Measurements from ENCODE around the gene HOXD1. TPM values are rescaled to one million over a fixed set of nuclear protein-coding genes. Genes with fewer than 3 reads are reported as not detected.

Gene HOXD1
- total RNA-seq, 1 donor from 2014 or later = 0.59 TPM

- no peak for DNase-seq (ENCODE audit: low spot score)
- intact Hi-C loops (cut with DNase I) = no loop called here
Measured at GRCh38 chr2:176206682-176207081, 18.2 kb downstream of the HOXD1 start.

DNA sequence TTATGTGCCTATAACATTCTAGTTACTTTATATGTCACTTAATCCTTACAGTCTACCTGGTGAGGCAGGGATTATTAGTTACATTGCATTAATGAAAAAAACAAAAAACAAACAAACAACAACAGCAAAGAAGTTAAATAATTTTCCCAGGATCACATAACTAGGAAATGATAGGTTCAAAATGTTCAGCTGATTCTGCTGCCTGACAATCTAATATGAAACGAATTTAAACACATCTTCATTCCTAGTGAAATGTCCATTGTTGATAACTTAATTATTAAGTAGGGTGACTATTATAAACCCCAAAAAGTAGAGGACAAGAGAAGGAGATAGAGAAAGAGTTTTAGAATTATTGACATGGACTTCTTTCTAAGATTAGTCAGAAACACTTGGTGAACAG lies 22.6 kb downstream of the HOXD1 start:
- intact Hi-C loops (cut with DNase I) = no loop called here
- no peak for DNase-seq (ENCODE audit: low spot score)

GRCh38 chr2:176212276-176212675 lies 23.8 kb downstream of the HOXD1 start:
- no peak for DNase-seq (ENCODE audit: low spot score)
- intact Hi-C loops (cut with DNase I) = no loop called here

GRCh38 chr2:176213406-176213805 lies 24.9 kb downstream of the HOXD1 start:
- no peak for DNase-seq (ENCODE audit: low spot score)
- intact Hi-C loops (cut with DNase I) = no loop called here

DNA sequence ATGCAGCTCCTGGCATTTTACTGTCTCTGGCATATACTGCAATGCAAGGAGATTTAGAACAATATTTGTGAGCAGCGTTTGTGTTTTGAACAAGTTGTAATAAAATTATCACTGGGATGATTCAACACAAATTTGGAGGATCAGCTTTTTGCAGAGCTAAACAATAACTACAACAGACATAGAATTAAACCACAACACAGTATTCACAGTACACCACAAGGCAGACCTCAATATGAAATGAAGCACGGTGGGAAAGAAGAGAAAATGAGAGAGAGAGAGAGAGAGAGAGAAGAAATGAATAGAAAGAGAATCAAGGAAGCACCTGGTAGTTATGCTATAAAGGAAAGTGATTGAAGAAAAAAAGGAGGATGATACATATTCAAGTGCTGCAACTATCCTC lies 39.4 kb downstream of the HOXD1 start:
- intact Hi-C loops (cut with DNase I) = no loop called here
- no peak for DNase-seq (ENCODE audit: low spot score)

GRCh38 chr2:176234156-176234555 lies 45.7 kb downstream of the HOXD1 start:
- intact Hi-C loops (cut with DNase I) = no loop called here
- DNase-seq (ENCODE audit: low spot score) = no peak

- DNase-seq (ENCODE audit: low spot score) = no peak
- intact Hi-C loops (cut with DNase I) = no loop called here
Measured at GRCh38 chr2:176234940-176235339, 46.5 kb downstream of the HOXD1 start.

- no peak for DNase-seq (ENCODE audit: low spot score)
- intact Hi-C loops (cut with DNase I) = no loop called here
Measured at GRCh38 chr2:176237456-176237855, 49.0 kb downstream of the HOXD1 start.

GRCh38 chr2:176239031-176239430 lies 50.6 kb downstream of the HOXD1 start:
- DNase-seq (ENCODE audit: low spot score) = no peak
- intact Hi-C loops (cut with DNase I) = no loop called here

- DNase-seq (ENCODE audit: low spot score) = no peak
- intact Hi-C loops (cut with DNase I) = no loop called here
Measured at GRCh38 chr2:176240301-176240700, 51.8 kb downstream of the HOXD1 start.

Small RNAs within 50 kb of the gene (microRNA-seq; reads per million reads assigned to microRNA genes)
- 3,657 reads per million, percentile 90 among the genes with 10 or more reads in this experiment for gene MIR10B

Other genes starting within 250 kb of the HOXD1 start
- gene LNPK, start 186.4 kb upstream of the HOXD1 start, total RNA-seq = 44.0 TPM
- gene EVX2, start 104.7 kb upstream of the HOXD1 start, total RNA-seq = not detected
- not detected for gene HOXD13, start 95.9 kb upstream of the HOXD1 start, total RNA-seq
- gene HOXD12, start 88.9 kb upstream of the HOXD1 start, total RNA-seq = not detected
- not detected for gene HOXD11, start 81.4 kb upstream of the HOXD1 start, total RNA-seq
- 0.16 TPM for gene HOXD10, start 71.9 kb upstream of the HOXD1 start, total RNA-seq
- gene HOXD9, start 65.9 kb upstream of the HOXD1 start, total RNA-seq = not detected
- 1.1 TPM for gene HOXD8, start 59.0 kb upstream of the HOXD1 start, total RNA-seq
- gene HOXD4, start 37.1 kb upstream of the HOXD1 start, total RNA-seq = 0.70 TPM
- gene HOXD3, start 31.4 kb upstream of the HOXD1 start, total RNA-seq = 1.0 TPM
- 44.1 TPM for gene MTX2, start 80.8 kb downstream of the HOXD1 start, total RNA-seq